ENCODE results near the gene SLC35F4. TPM values are rescaled to one million over a fixed set of nuclear protein-coding genes. Genes with fewer than 3 reads are reported as not detected.

SLC35F4 gene
- total RNA-seq, 1 donor from 2014 or later, result not detected

- H3K4me3 ChIP-seq (ENCODE audit: low read depth, low read length), result no peak overlapping the region
- no peak for TF ChIP-seq CTCF (conservative IDR thresholded peaks at IDR 0.05; ENCODE audit: low read depth, low read length)
- DNase-seq (ENCODE audit: low read depth), result no peak
These were observed 208.4 kb downstream of the SLC35F4 start for GRCh38 chr14:57657487-57657886.

- H3K4me3 ChIP-seq (ENCODE audit: low read depth, low read length), result no peak overlapping the region
- no peak for DNase-seq (ENCODE audit: low read depth)
- TF ChIP-seq CTCF (conservative IDR thresholded peaks at IDR 0.05; ENCODE audit: low read depth, low read length), result no peak
These were observed 209.0 kb downstream of the SLC35F4 start for GRCh38 chr14:57656853-57657252.

GRCh38 chr14:57652769-57653168, 213.1 kb downstream of the SLC35F4 start:
- H3K4me3 ChIP-seq (ENCODE audit: low read depth, low read length), result no peak overlapping the region
- TF ChIP-seq CTCF (conservative IDR thresholded peaks at IDR 0.05; ENCODE audit: low read depth, low read length), result no peak
- no peak for DNase-seq (ENCODE audit: low read depth)

- H3K4me3 ChIP-seq (ENCODE audit: low read depth, low read length), result no peak overlapping the region
- no peak for TF ChIP-seq CTCF (conservative IDR thresholded peaks at IDR 0.05; ENCODE audit: low read depth, low read length)
- DNase-seq (ENCODE audit: low read depth), result no peak
These were observed 224.1 kb downstream of the SLC35F4 start for GRCh38 chr14:57641776-57642175.

- DNase-seq (ENCODE audit: low read depth), result no peak
- no peak overlapping the region for H3K4me3 ChIP-seq (ENCODE audit: low read depth, low read length)
- TF ChIP-seq CTCF (conservative IDR thresholded peaks at IDR 0.05; ENCODE audit: low read depth, low read length), result no peak
These were observed 225.9 kb downstream of the SLC35F4 start for GRCh38 chr14:57640036-57640435.

GRCh38 chr14:57637901-57638300, 228.0 kb downstream of the SLC35F4 start:
- H3K4me3 ChIP-seq (ENCODE audit: low read depth, low read length), result no peak overlapping the region
- TF ChIP-seq CTCF (conservative IDR thresholded peaks at IDR 0.05; ENCODE audit: low read depth, low read length), result no peak
- no peak for DNase-seq (ENCODE audit: low read depth)

- no peak overlapping the region for H3K4me3 ChIP-seq (ENCODE audit: low read depth, low read length)
- TF ChIP-seq CTCF (conservative IDR thresholded peaks at IDR 0.05; ENCODE audit: low read depth, low read length), result no peak
- no peak for DNase-seq (ENCODE audit: low read depth)
These were observed 231.6 kb downstream of the SLC35F4 start for GRCh38 chr14:57634335-57634734.
